Inferior parietal cortex (tissue), 1 donor: ENCODE results near the gene PNPO.
"Not testable (repeated sequence)": the region's sequence is repeated elsewhere in the genome, so short reads cannot be mapped to it uniquely, and the experiment has no call there.

ENCODE experiments used
- DNase-seq: peaks from one replicate; pipeline ENCODE4 v3.0.0-alpha.2; 2016; ENCODE audit errors: extremely low spot score

PNPO gene

GRCh38 chr17:47975189-47975822, 33.9 kb downstream of the PNPO start:
- DNase-seq = no peak

- DNase-seq = no peak
Observed at GRCh38 chr17:47975823-47976205, 34.4 kb downstream of the PNPO start.

- DNase-seq = peak; percentile 67
Observed at GRCh38 chr17:47978324-47978723, 37.0 kb downstream of the PNPO start.

- DNase-seq = no peak
Observed at GRCh38 chr17:47980541-47980940, 39.2 kb downstream of the PNPO start.

DNA sequence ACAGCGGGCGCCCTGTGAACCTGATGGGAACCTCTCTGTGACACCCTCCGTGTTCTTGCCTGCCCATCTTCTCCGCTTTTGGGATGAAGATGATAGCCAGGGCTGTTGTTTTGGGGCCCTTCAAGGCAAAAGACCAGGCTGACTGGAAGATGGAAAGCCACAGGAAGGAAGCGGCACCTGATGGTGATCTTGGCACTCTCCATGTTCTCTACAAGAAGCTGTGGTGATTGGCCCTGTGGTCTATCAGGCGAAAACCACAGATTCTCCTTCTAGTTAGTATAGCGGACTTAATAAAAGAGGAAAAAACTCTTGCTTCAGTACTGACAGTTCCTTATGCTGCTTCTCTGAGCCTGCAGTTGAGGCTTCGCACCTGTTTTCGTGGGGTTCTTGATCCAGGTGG, 40.1 kb downstream of the PNPO start:
- DNase-seq = no peak

GRCh38 chr17:47982091-47982617, 40.8 kb downstream of the PNPO start:
- no peak for DNase-seq

DNA sequence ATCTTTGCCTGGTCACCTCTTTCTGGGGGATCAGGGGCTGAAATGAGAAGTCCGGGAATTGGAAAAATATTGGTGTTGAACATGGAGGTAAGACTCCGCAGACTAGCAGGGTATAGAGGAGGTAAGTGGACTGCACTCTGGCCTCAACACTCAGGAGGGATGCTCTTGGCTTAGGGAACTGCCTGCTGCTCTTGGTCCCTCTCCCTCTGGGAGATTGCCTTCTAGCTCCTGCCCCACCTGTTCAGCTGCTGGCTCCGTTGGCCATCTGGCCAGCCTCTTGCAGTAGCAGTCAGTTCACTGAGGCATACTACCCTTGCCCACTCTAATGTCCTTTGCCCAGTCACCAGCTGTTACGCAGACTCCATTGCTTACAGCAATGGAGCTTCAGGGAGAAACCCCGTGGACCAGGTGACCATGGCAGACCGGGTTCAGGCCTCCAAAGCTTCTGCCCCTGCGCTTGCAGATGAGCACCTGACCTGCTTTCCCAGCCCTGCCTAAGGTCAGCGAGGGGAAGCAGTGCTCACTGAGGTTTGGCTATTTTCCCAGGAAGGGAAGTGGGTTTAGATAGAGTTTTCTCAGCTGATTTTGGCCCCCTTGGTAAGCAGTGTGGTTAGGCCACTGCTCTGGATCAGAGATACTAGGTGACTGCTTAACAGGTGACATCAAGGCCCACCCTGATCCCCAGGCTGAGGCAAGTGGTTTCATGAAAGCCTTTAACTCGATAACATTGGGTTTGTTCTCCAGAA, 41.4 kb downstream of the PNPO start:
- no peak for DNase-seq

- DNase-seq = no peak
Observed at GRCh38 chr17:47983492-47984223, 42.3 kb downstream of the PNPO start.

DNA sequence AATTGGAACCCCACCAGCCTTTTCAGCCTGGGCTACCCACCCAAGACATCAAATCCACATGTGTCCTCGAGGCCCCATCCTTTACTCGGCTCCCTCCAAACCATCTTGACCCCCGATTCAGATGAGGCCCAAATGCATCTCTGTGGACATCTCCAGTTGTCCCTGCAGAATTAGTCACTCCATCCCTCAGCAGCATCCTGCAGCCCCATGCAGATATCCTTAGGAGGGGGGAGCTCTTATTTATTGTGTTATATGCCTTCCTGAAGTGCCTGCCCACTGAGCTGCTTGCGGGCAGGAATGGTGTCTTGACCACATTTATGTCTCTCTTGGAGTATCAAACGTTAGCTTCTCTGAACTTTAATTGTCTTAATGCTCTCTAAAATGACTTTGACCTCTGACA, 45.1 kb downstream of the PNPO start:
- no peak for DNase-seq

DNA sequence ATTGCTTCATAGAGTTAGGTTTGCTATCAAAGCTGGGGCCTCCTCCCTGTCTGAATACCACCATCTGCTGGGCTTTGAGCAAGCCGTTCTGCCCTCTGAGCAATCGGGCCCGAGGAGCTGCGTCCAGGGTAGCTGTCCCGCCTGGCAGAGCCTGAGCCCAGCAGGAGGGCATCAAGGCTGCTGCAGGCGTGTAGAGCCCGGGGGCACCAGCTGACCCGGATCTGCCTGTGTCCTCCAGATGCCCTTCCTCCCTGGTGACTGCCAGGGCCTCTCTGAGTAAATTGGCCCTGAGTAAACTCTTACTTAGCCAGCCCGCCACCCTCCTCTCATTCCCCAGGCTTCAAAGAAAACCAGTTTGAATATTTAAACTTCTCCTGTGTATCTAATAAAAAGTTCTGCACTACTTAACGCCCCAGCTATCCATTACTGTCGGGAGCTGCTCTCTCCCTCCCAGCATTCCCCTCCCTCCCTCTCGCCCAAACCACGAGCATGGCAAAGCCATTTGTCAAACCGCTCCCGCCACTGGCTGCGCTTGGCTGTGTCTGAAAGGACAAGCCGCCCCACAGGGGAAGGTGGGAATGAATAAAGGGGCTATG, 46.0 kb downstream of the PNPO start:
- DNase-seq = no peak

GRCh38 chr17:47988445-47988844, 47.1 kb downstream of the PNPO start:
- not testable (repeated sequence) for DNase-seq

DNA sequence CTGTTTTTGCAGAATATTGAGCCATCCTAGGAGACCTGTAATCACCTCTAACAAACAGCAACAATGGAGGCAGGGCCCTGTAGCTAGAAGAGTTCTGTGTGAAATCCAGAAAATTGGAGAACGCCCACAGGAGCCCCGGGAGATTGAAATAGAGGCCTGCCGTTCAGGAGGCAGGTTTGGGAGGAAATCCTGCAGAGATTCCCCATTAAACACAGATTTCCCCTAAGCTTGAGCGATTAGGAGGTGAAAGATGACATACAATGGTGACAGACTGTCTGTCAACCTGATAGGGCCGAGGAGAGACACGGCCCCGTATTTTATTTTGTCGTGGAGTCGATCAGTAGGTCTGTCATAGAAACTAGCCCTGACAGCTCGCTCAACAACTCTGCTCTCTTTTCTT, 47.8 kb downstream of the PNPO start:
- no peak for DNase-seq

GRCh38 chr17:47989700-47990099, 48.3 kb downstream of the PNPO start:
- DNase-seq = no peak

DNA sequence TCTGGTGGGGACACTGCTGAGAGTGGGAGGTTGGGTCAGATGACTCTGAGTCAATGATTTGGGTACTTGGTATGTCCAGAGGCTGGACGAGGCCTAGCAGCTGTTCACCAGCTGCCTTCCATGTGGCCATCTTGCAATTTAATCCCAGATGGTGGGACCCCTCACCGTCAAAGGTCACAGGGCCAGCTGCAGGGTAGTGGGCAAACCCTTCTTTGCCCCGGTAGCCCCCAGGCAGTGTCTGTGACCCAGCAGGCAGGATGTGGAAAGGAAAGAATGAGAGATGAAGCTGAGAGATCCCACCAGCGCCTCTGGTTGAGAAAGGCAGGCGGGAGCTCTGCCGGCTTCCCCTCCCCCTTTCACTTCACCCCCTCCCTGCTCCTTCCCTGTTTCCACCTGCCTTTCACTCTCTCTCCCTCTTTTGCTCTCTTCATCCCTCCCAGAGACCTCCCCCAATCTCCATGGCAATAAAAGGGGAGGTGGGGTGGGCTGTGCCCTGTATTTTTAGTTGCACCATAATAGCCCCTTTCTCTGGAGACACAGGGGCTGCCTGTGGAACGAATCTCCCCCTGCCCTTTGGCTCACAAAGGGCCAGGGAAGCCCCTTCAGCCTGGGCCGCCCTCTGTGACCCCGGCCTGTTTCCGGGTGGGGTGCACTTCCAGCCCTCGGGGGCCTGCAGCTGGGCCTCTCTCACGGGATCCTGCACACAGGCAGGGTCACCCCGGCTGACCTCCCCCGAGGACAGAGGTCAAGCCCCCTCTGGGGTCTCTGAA, 49.8 kb downstream of the PNPO start:
- DNase-seq = no peak

DNA sequence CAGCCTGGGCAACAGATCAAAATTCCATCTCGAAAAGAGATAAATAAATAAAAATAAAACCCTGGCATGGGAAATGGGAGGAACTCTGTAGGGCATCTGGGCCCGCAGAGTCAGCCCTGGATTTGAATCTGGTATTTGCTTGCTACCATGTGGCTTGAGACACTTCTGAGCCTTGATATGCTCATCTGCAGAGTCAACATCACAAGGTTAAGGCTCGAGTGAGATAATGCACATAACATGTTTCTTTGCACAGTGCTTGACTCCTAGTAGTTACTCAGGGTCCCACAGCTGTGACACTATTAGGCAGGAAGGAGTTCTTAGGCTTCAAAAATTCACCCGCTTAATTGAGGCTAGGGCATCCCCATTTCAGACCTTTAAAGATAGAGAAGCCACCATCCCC, 50.8 kb downstream of the PNPO start:
- no peak for DNase-seq

- no peak for DNase-seq
Observed at GRCh38 chr17:47993031-47993564, 51.7 kb downstream of the PNPO start.

DNA sequence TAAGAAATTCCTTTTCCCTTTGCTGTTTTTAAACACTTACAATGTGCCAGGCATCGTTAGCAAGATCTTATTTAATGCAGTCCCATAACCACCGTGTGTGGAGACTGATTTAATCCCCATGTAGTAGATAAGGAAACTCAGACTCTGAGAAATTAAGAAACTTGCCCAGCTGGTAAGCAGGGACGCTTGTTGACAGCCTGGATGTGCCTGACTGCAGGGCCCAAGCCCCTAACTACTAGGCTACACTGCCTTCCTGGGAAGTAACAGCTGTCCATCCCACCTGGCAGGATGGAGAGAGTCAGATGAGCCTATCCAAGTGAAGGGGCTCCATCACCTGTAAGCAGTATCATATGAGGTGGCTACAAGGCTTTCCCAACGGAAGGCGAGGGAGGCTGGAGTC, 52.6 kb downstream of the PNPO start:
- no peak for DNase-seq

DNA sequence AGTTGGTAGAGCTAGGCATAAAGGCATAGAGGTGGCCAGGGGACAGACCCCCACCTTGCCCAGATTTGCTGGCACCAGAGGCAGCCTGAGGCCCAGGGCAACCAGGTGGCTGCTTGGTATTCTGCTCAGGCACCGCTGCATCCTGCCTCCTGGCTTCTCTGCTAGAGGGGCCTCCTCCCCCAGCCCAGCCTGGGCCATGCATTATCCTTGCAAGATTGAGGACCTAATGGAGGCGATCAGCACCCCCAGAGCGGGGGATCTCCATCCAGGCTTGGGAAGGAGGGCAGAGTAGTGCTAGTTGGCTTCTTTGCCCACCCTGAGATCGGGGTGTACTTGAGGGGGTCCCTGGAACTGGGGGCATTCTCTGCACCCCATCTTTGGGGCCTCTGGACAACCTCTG, 53.4 kb downstream of the PNPO start:
- DNase-seq = no peak

GRCh38 chr17:47995241-47995935, 54.0 kb downstream of the PNPO start:
- no peak for DNase-seq

DNA sequence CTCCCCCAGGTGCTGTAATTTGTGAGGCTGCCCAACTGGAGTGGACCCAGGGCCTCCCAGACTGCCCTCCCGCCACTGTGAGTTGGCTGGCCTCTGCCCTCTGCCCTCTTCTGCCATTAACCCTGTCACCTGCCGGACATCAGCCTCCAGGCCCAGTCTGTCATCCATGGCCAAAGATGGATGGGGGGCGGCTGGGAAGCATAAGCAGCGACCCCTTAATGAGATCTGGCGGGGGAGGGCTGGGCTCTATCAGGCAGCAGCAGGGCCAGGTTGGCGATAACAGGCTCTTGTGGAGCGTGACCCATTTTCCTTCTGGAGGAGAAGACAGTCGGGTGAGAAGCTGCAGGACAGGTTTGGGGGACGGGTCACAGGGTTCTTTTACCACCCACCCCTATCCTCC, 54.8 kb downstream of the PNPO start:
- DNase-seq = no peak

- no peak for DNase-seq
Observed at GRCh38 chr17:47997586-47997985, 56.2 kb downstream of the PNPO start.
